ENCODE data around the gene HOXC4.
"Not testable (repeated sequence)": the region's sequence is repeated elsewhere in the genome, so short reads cannot be mapped to it uniquely, and the experiment has no call there.

DNA sequence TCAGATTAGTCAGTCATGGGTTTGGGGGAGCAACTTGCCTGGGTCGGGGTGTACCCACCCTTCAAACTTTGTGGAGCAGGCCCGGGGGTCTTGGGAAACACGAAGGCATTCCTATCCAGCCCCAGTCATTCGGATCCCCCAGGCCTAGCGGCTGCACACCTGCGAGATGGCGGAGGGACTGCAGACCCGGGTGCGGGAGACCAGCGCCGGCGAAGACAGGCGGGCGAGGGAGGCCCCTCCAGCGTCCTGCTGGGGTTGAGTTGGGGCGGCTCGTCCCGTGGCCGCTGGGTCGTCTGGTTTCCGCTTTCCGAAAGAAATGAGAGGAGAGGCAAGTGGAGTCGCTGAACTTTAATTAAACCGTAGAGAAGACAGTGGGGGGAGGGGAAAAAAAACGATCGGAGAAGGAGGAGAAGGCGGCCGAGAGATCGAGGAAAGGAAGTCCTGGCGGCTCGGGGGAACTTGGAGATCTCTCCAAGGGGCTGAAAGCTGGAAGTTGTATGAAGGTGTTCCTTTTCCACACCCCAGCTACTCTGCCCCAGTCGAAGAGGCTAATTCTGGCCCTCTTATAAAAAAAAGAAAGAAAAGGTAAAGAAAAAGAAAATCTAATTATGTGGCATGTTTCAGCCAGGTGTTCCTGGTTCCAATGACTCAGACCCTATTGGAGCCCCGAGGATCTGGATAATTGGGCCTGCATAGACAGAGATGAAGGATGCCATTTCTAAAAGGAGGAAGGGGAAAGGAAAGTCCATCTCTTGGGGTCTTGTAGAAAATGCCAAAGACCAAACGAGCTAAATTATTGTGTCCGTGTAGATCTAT is 28.2 kb downstream of the HOXC4 start:
- TF ChIP-seq MYC (IDR thresholded peaks at IDR 0.05; ENCODE audit: low read depth, low read length), result not testable (repeated sequence)
- TF ChIP-seq, protein P1, sequence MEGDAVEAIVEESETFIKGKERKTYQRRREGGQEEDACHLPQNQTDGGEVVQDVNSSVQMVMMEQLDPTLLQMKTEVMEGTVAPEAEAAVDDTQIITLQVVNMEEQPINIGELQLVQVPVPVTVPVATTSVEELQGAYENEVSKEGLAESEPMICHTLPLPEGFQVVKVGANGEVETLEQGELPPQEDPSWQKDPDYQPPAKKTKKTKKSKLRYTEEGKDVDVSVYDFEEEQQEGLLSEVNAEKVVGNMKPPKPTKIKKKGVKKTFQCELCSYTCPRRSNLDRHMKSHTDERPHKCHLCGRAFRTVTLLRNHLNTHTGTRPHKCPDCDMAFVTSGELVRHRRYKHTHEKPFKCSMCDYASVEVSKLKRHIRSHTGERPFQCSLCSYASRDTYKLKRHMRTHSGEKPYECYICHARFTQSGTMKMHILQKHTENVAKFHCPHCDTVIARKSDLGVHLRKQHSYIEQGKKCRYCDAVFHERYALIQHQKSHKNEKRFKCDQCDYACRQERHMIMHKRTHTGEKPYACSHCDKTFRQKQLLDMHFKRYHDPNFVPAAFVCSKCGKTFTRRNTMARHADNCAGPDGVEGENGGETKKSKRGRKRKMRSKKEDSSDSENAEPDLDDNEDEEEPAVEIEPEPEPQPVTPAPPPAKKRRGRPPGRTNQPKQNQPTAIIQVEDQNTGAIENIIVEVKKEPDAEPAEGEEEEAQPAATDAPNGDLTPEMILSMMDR (IDR thresholded peaks at IDR 0.05; ENCODE audit: extremely low read depth in 1 of 2, insufficient read depth in 1 of 2, low read depth in 1 of 2, low read length in 2 of 2), result not testable (repeated sequence)
